GM23338 (cell line): ENCODE measurements around the gene PTTG1IP.

ENCODE experiments used
- CTCF ChIP-seq, 2 experiments: fragments of 200-600 bp in 1 of 2; sonication (generic) in 1 of 2; conservative IDR thresholded peaks; 2 replicates each; pipeline versions ENCODE4 v1.5.1 to v1.6.1; 2016 to 2017; ENCODE audit warnings: antibody characterized with exemption in 2 of 2, low read depth in 2 of 2, mild to moderate bottlenecking in 2 of 2, moderate library complexity in 1 of 2
- EZH2 ChIP-seq: fragments of 200-600 bp; sonication (generic); IDR thresholded peaks from one replicate; pipeline ENCODE4 v1.8.0; 2017; ENCODE audit warnings: antibody characterized with exemption, mild to moderate bottlenecking, low read depth; ENCODE audit not compliant: unreplicated experiment
- POLR2AphosphoS5 ChIP-seq: IDR thresholded peaks from 2 replicates; pipeline ENCODE4 v1.6.1; 2016; ENCODE audit warnings: antibody characterized with exemption, low read depth
- REST ChIP-seq: IDR thresholded peaks from one replicate; pipeline ENCODE4 v1.6.1; 2018; ENCODE audit warnings: antibody characterized with exemption; ENCODE audit not compliant: unreplicated experiment
- ZNF331 ChIP-seq: fragments of 250-450 bp; sonication (Bioruptor Pico); IDR thresholded peaks from 2 replicates; pipeline ENCODE4 v1.5.0; 2020; ENCODE audit warnings: low read depth, mild to moderate bottlenecking, moderate library complexity

DNA sequence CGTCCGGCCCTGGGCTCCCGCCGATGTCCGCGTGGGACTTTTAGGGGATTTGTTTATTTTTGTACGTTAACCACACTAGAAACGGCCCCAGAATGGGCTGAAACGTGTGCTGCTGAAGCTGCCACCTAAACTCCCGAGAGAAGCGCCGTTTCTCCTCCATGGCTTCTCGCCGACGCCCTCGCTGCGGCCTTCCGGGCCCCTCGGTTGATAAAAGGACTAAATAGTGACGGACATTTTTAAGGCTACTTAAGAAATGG, 678 bp upstream of the PTTG1IP start:
- TF ChIP-seq POLR2AphosphoS5: no peak
- TF ChIP-seq CTCF (conservative IDR thresholded peaks at IDR 0.05; ENCODE audit: low read depth in 2 of 2): no peak
- TF ChIP-seq EZH2: peak; percentile 33
- no peak for TF ChIP-seq REST
- TF ChIP-seq ZNF331 (CRISPR knock-in tag): no peak
